GM19193 (cell line): ENCODE measurements around the gene RNF112.

Source experiments
- POLR2A ChIP-seq: IDR thresholded peaks from 4 replicates; pipeline ENCODE4 v1.6.1; 2011; ENCODE audit not compliant: insufficient read depth, insufficient read length; ENCODE audit errors: extremely low read depth

The RNF112 gene

DNA sequence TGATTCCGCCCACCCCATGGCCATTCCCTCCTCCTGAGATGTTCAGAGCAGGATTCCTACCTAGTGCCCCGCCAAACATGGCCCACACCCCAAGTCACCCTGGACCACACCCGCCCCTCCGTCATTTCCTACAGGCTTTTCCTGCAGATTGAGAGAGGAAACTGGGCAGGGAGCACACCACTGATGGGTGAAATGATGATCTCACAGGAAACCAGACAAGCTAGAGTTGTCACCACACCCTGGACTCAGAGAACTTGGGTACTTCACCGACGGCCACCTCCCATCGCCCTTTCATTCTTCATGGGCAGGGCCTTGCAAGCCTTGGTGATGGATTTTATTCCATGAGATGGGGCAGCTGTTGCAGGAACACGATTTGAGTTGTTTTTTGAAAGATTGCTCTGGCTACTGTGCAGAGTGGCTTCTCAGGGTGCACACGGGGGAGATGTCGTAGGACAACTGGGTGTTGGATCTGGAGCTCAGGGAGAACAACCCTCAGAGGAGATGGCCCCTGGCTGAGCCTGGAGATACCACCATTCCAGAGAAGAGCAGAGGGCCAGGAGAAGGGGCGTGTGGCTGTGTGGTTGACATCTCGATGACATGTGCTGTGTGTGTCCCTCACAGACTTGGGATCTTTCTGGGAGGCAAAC lies 41.1 kb upstream of the RNF112 start:
- TF ChIP-seq POLR2A, result no peak

GRCh38 chr17:19370493-19370960 lies 40.5 kb upstream of the RNF112 start:
- no peak for TF ChIP-seq POLR2A

DNA sequence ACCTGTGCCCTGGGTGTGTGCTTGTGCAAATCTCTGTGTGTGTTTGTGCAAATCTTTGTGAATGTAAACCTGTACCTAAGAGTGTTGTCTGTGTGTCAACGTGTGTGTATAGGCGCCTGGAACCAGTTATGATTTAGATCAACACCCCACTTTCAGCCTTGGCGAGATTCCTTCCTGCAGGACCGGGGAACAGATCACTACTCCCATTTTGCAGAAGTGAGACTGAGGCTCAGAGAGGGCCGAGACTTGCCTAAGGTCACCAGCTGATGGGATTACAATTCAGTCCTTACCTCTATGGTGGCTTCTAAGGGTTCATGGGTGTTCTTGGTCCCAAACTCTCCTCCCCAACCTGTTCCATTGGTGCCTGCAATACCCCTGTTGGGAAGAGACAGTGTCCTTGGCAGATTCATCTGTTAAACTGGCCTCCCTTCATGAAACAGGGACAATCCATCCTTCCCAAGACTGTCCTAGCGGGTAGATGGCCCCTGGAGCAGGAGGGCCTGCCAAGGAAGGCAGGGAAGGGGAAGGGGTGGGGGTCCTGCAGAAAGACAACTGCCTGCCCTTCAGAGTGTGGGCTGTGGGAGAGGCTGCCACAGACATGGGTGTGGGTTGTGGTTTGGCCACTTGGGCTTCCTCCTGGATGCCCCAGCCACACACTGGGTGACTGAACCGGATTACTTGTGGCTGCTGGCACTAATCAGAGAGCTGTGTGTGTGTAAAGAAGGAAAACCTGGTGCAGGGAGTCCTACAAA lies 39.6 kb upstream of the RNF112 start:
- TF ChIP-seq POLR2A, result no peak

GRCh38 chr17:19372011-19372370 lies 39.0 kb upstream of the RNF112 start:
- TF ChIP-seq POLR2A, result no peak

- no peak for TF ChIP-seq POLR2A
Measured at GRCh38 chr17:19372439-19372838, 38.6 kb upstream of the RNF112 start.

DNA sequence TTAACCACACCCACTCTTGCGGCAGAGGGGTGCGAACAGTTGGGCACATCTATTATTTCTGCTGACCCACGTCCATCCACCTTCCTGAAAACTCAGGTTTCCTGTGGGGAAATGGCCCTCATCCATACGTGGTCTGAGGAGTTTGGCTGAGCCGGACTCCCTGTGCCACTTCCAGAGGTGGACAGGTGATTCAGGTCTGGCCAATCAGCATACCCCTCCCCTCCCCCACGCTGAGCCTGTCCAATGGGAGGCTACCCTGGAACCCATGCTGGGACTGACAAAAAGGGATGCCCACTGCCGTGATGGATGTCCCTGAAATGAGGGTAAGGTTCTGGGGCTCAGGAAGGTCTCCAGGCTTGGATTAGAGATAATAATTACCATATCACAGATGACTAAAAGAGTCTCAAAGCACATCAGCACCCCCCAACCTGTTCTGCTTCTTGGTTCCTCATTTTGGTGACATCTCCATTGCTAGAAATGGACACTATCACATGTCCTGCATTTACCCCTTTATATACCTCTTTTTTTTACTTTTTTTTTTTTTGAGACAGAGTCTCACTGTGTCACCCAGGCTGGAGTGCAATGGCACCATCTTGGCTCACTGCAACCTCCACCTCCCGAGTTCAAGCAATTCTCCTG lies 38.0 kb upstream of the RNF112 start:
- no peak for TF ChIP-seq POLR2A

DNA sequence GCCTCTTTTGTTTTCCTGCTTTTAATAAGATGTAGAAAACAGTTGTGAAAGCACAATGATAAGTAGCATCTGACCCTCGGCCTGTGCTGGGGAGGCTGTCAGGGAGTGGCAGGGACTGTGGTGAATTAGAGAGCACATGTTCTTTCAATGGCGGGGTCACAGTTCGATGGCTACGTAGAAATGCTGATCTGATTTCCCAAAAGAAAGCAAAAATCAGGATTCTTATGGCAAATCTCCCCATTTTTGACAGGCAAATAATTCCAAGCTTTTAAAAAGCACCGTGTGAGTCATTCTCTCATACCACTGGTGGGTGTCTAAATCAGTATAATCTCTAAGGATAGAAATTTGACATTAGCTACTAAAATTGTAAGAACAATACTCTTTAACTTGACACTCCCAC lies 36.9 kb upstream of the RNF112 start:
- no peak for TF ChIP-seq POLR2A

GRCh38 chr17:19375732-19376131 lies 35.3 kb upstream of the RNF112 start:
- no peak for TF ChIP-seq POLR2A

GRCh38 chr17:19376811-19377210 lies 34.2 kb upstream of the RNF112 start:
- no peak for TF ChIP-seq POLR2A

GRCh38 chr17:19377602-19378415 lies 33.2 kb upstream of the RNF112 start:
- TF ChIP-seq POLR2A, result peak; percentile 86

GRCh38 chr17:19378416-19379360 lies 32.3 kb upstream of the RNF112 start, which contains the start of gene MAPK7:
MAPK7 (plus strand) TSS chr17:19378498; CDS start chr17:19378901, 403 bp downstream.
- TF ChIP-seq POLR2A, result no peak

GRCh38 chr17:19379361-19380065 lies 31.5 kb upstream of the RNF112 start:
- TF ChIP-seq POLR2A, result no peak

DNA sequence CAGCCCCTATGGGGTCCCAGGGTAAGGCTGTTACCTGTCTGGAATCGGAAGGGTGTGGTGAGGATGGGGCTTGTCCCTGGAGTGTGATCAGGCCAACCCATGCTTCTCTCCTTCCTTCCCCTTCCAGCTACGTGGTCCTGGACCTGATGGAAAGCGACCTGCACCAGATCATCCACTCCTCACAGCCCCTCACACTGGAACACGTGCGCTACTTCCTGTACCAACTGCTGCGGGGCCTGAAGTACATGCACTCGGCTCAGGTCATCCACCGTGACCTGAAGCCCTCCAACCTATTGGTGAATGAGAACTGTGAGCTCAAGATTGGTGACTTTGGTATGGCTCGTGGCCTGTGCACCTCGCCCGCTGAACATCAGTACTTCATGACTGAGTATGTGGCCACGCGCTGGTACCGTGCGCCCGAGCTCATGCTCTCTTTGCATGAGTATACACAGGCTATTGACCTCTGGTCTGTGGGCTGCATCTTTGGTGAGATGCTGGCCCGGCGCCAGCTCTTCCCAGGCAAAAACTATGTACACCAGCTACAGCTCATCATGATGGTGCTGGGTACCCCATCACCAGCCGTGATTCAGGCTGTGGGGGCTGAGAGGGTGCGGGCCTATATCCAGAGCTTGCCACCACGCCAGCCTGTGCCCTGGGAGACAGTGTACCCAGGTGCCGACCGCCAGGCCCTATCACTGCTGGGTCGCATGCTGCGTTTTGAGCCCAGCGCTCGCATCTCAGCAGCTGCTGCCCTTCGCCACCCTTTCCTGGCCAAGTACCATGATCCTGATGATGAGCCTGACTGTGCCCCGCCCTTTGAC lies 30.3 kb upstream of the RNF112 start:
- no peak for TF ChIP-seq POLR2A

GRCh38 chr17:19381361-19381740 lies 29.7 kb upstream of the RNF112 start:
- TF ChIP-seq POLR2A, result no peak
